ENCODE measurements around the gene SMYD5. TPM values are rescaled to one million over a fixed set of nuclear protein-coding genes. Genes with fewer than 3 reads are reported as not detected.

The SMYD5 gene
- total RNA-seq, 1 experiment from 2014 or later: 28.3 TPM

GRCh38 chr2:73257021-73257420 is 43.0 kb downstream of the SMYD5 start:
- peak in 1 of 2 experiments; percentile 31 for DNase-seq
- Histone ChIP-seq H2AFZ (no peak overlapping the region), H3F3A (ENCODE audit: insufficient read depth, low read depth) (peaks cover 28% of the 10 kb centered on the region), H3K4me3 (no peak overlapping the region), H3K4me1 (replicated peaks; ENCODE audit: insufficient read depth) (no peaks in the 10 kb centered on the region; the same call in 1 of the 2 replicates), H3K27ac (no peak overlapping the region), H3K36me3 (ENCODE audit: low read depth) (peaks cover 16% of the 10 kb centered on the region; the same call in 1 of the 2 replicates), H3K9me2 (ENCODE audit: insufficient read depth) (no peaks in the 10 kb centered on the region), H4K20me1 (ENCODE audit: insufficient read depth) (peaks cover 21% of the 10 kb centered on the region), H3K9me3 (ENCODE audit: insufficient read depth, low read depth) (no peaks in the 10 kb centered on the region), H3K79me2 (ENCODE audit: low read depth) (no peaks in the 10 kb centered on the region), H3K27me3 (ENCODE audit: insufficient read depth, low read depth) (no peaks in the 10 kb centered on the region), H3K4me2 (no peak overlapping the region)
- intact Hi-C loops (cut with micrococcal nuclease; ENCODE audit: unreplicated experiment): no loop called here
- ChIA-PET CTCF (no interaction called here), POLR2A (ENCODE audit: unreplicated experiment) (no interaction called here)
- no TSS peak for BruUV-seq (replicated peaks)
- TF ChIP-seq EZH2 (IDR thresholded peaks at IDR 0.05; ENCODE audit: low read depth): no peak
- no peak for TF ChIP-seq CTCF (conservative IDR thresholded peaks at IDR 0.05)

GRCh38 chr2:73257425-73258125 is 43.5 kb downstream of the SMYD5 start:
- Histone ChIP-seq H2AFZ (no peak overlapping the region), H4K20me1 (ENCODE audit: insufficient read depth) (peaks cover 18% of the 10 kb centered on the region), H3K9me2 (ENCODE audit: insufficient read depth) (no peaks in the 10 kb centered on the region), H3K27ac (no peak overlapping the region), H3K4me3 (no peak overlapping the region), H3K79me2 (ENCODE audit: low read depth) (no peaks in the 10 kb centered on the region), H3K9me3 (ENCODE audit: insufficient read depth, low read depth) (no peaks in the 10 kb centered on the region), H3K27me3 (ENCODE audit: insufficient read depth, low read depth) (no peaks in the 10 kb centered on the region), H3F3A (ENCODE audit: insufficient read depth, low read depth) (peaks cover 25% of the 10 kb centered on the region), H3K4me2 (no peak overlapping the region), H3K36me3 (ENCODE audit: low read depth) (peaks cover 16% of the 10 kb centered on the region; the same call in 1 of the 2 replicates), H3K4me1 (replicated peaks; ENCODE audit: insufficient read depth) (no peaks in the 10 kb centered on the region; the same call in 1 of the 2 replicates)
- POLR2A ChIA-PET (ENCODE audit: unreplicated experiment): no interaction called here
- intact Hi-C loops (cut with micrococcal nuclease; ENCODE audit: unreplicated experiment): no loop called here
- no TSS peak for BruUV-seq (replicated peaks)
- TF ChIP-seq EZH2 (IDR thresholded peaks at IDR 0.05; ENCODE audit: low read depth) (no peak), CTCF (conservative IDR thresholded peaks at IDR 0.05) (no peak)
- peak in 1 of 2 experiments; percentile 4 for DNase-seq
- CTCF ChIA-PET: no interaction called here

GRCh38 chr2:73258186-73258912 is 44.3 kb downstream of the SMYD5 start:
- no peaks in the 10 kb centered on the region for H3K79me2 ChIP-seq (ENCODE audit: low read depth)
- H4K20me1 ChIP-seq (ENCODE audit: insufficient read depth): peaks cover 13% of the 10 kb centered on the region
- H3K9me3 ChIP-seq (ENCODE audit: insufficient read depth, low read depth): no peaks in the 10 kb centered on the region
- H3K4me2 ChIP-seq: no peak overlapping the region
- no peak for TF ChIP-seq EZH2 (IDR thresholded peaks at IDR 0.05; ENCODE audit: low read depth)
- no peak for TF ChIP-seq CTCF (conservative IDR thresholded peaks at IDR 0.05)
- H3F3A ChIP-seq (ENCODE audit: insufficient read depth, low read depth): peaks cover 19% of the 10 kb centered on the region; the same call in 1 of the 2 replicates
- BruUV-seq (replicated peaks): no TSS peak
- H2AFZ ChIP-seq: no peak overlapping the region
- intact Hi-C loops (cut with micrococcal nuclease; ENCODE audit: unreplicated experiment): no loop called here
- ChIA-PET CTCF (no interaction called here), POLR2A (ENCODE audit: unreplicated experiment) (no interaction called here)
- H3K27me3 ChIP-seq (ENCODE audit: insufficient read depth, low read depth): no peaks in the 10 kb centered on the region
- DNase-seq: no peak
- no peak overlapping the region for H3K4me3 ChIP-seq
- no peaks in the 10 kb centered on the region; the same call in 1 of the 2 replicates for H3K4me1 ChIP-seq (replicated peaks; ENCODE audit: insufficient read depth)
- no peak overlapping the region for H3K27ac ChIP-seq
- H3K36me3 ChIP-seq (ENCODE audit: low read depth): peaks cover 12% of the 10 kb centered on the region; the same call in 1 of the 2 replicates
- H3K9me2 ChIP-seq (ENCODE audit: insufficient read depth): no peaks in the 10 kb centered on the region

Data from PC-9 (cell line).